ES-I3 (cell line): Measurements from ENCODE around the gene CAMSAP2.

ENCODE experiments used
- H3K36me3 ChIP-seq: 2 replicates; pipeline ENCODE4 v1.6.1; 2013; ENCODE audit warnings: mild to moderate bottlenecking, low read length, control low read depth, moderate library complexity; ENCODE audit not compliant: insufficient read depth
- H3K4me1 ChIP-seq: 2 replicates; pipeline ENCODE4 v1.6.1; 2013; ENCODE audit warnings: mild to moderate bottlenecking, control low read depth, low read length; ENCODE audit not compliant: insufficient read depth
- H3K9ac ChIP-seq: 2 replicates; pipeline ENCODE4 v1.6.1; 2013; ENCODE audit warnings: low read depth, mild to moderate bottlenecking, low read length, moderate library complexity
- H3K9me3 ChIP-seq: 2 replicates; pipeline ENCODE4 v1.6.1; 2013; ENCODE audit warnings: mild to moderate bottlenecking, low read length, moderate library complexity; ENCODE audit not compliant: control insufficient read depth, insufficient read depth

CAMSAP2 gene

GRCh38 chr1:200862713-200863415, 124.2 kb downstream of the CAMSAP2 start:
- Histone ChIP-seq H3K4me1 (peaks cover 7% of the 10 kb centered on the region), H3K9ac (no peak overlapping the region), H3K9me3 (no peaks in the 10 kb centered on the region), H3K36me3 (no peaks in the 10 kb centered on the region; the same call in 1 of the 2 replicates)

GRCh38 chr1:200866116-200866515, 127.4 kb downstream of the CAMSAP2 start:
- Histone ChIP-seq H3K36me3 (no peaks in the 10 kb centered on the region), H3K9me3 (no peaks in the 10 kb centered on the region), H3K4me1 (peaks cover 7% of the 10 kb centered on the region), H3K9ac (no peak overlapping the region)

- no peak overlapping the region for H3K9ac ChIP-seq
- H3K4me1 ChIP-seq, result peaks cover 7% of the 10 kb centered on the region
Measured at GRCh38 chr1:200866521-200866920, 127.8 kb downstream of the CAMSAP2 start.

GRCh38 chr1:200867018-200867811, 128.5 kb downstream of the CAMSAP2 start:
- Histone ChIP-seq H3K9me3 (no peaks in the 10 kb centered on the region), H3K9ac (no peak overlapping the region), H3K4me1 (peaks cover 7% of the 10 kb centered on the region), H3K36me3 (no peaks in the 10 kb centered on the region)

More at GRCh38 chr1:200866521-200866920, 127.8 kb downstream of the CAMSAP2 start:
- no peaks in the 10 kb centered on the region for H3K9me3 ChIP-seq
- no peaks in the 10 kb centered on the region for H3K36me3 ChIP-seq

GRCh38 chr1:200869376-200869752, 130.7 kb downstream of the CAMSAP2 start:
- no peak overlapping the region for H3K9ac ChIP-seq
- H3K4me1 ChIP-seq, result peaks cover 7% of the 10 kb centered on the region
- H3K36me3 ChIP-seq, result no peaks in the 10 kb centered on the region
- H3K9me3 ChIP-seq, result no peaks in the 10 kb centered on the region

GRCh38 chr1:200869753-200870391, 131.2 kb downstream of the CAMSAP2 start:
- H3K9me3 ChIP-seq, result no peaks in the 10 kb centered on the region
- peaks cover 7% of the 10 kb centered on the region for H3K4me1 ChIP-seq
- H3K36me3 ChIP-seq, result no peaks in the 10 kb centered on the region
- H3K9ac ChIP-seq, result no peak overlapping the region

- H3K9me3 ChIP-seq, result no peaks in the 10 kb centered on the region
- H3K9ac ChIP-seq, result no peak within 1 kb of the TSS
- H3K36me3 ChIP-seq, result no peaks in the 10 kb centered on the region
- no peaks in the 10 kb centered on the region for H3K4me1 ChIP-seq
Measured at GRCh38 chr1:200872446-200873115, 133.9 kb downstream of the CAMSAP2 start, which contains the start of gene GPR25. Gene GPR25, plus strand, starts transcription at chr1:200872981. Its CDS starts 57 bp downstream, at chr1:200873038.

- Histone ChIP-seq H3K36me3 (no peaks in the 10 kb centered on the region), H3K9ac (no peak overlapping the region), H3K4me1 (no peaks in the 10 kb centered on the region), H3K9me3 (no peaks in the 10 kb centered on the region)
Measured at GRCh38 chr1:200873116-200873670, 134.5 kb downstream of the CAMSAP2 start.

- H3K9ac ChIP-seq, result no peak overlapping the region
- H3K4me1 ChIP-seq, result no peaks in the 10 kb centered on the region
- no peaks in the 10 kb centered on the region for H3K9me3 ChIP-seq
- H3K36me3 ChIP-seq, result no peaks in the 10 kb centered on the region
Measured at GRCh38 chr1:200873671-200874397, 135.1 kb downstream of the CAMSAP2 start.

- Histone ChIP-seq H3K36me3 (no peaks in the 10 kb centered on the region), H3K9me3 (no peaks in the 10 kb centered on the region), H3K9ac (no peak overlapping the region), H3K4me1 (no peaks in the 10 kb centered on the region)
Measured at GRCh38 chr1:200874694-200875093, 136.0 kb downstream of the CAMSAP2 start.

GRCh38 chr1:200875416-200875815, 136.7 kb downstream of the CAMSAP2 start:
- Histone ChIP-seq H3K4me1 (no peaks in the 10 kb centered on the region), H3K9me3 (no peaks in the 10 kb centered on the region), H3K36me3 (no peaks in the 10 kb centered on the region), H3K9ac (no peak overlapping the region)

GRCh38 chr1:200877010-200877409, 138.3 kb downstream of the CAMSAP2 start:
- Histone ChIP-seq H3K9me3 (no peaks in the 10 kb centered on the region), H3K4me1 (no peaks in the 10 kb centered on the region), H3K9ac (no peak overlapping the region), H3K36me3 (no peaks in the 10 kb centered on the region)

GRCh38 chr1:200877839-200878551, 139.3 kb downstream of the CAMSAP2 start:
- Histone ChIP-seq H3K4me1 (0 out of 2 replicates have a peak, but pooled peaks cover 2% of the 10 kb centered on the region), H3K36me3 (no peaks in the 10 kb centered on the region), H3K9me3 (no peaks in the 10 kb centered on the region), H3K9ac (no peak overlapping the region)
